Measurements from ENCODE around the gene LUZP2.

GRCh38 chr11:25048632-25049031, 551.8 kb downstream of the LUZP2 start:
- TF ChIP-seq CTCF (IDR thresholded peaks at IDR 0.05; ENCODE audit: low read length) (no peak), EZH2 (IDR thresholded peaks at IDR 0.05; ENCODE audit: borderline replicate concordance, low read length) (no peak)
